ENCODE data around the gene CLEC5A.

CLEC5A gene

GRCh38 chr7:141889321-141889720 is 57.5 kb downstream of the CLEC5A start:
- H3K4me1 ChIP-seq (ENCODE audit: insufficient read depth, low read length, poor library complexity, severe bottlenecking): no peaks in the 10 kb centered on the region

GRCh38 chr7:141884539-141885225 is 62.1 kb downstream of the CLEC5A start:
- Histone ChIP-seq H3K36me3 (ENCODE audit: insufficient read depth, low read length) (no peaks in the 10 kb centered on the region), H3K9me2 (replicated peaks; ENCODE audit: low read depth, low read length) (no peaks in the 10 kb centered on the region), H3F3A (ENCODE audit: low read depth) (no peaks in the 10 kb centered on the region), H3K9me3 (ENCODE audit: insufficient read depth, low read depth, low read length) (no peaks in the 10 kb centered on the region), H3K79me2 (ENCODE audit: insufficient read depth, low read length) (no peaks in the 10 kb centered on the region), H3K4me2 (ENCODE audit: low read depth, low read length, poor library complexity, severe bottlenecking) (no peak overlapping the region), H3K9ac (ENCODE audit: low read depth, low read length, poor library complexity, severe bottlenecking) (no peak overlapping the region), H3K4me1 (ENCODE audit: insufficient read depth, low read length, poor library complexity, severe bottlenecking) (no peaks in the 10 kb centered on the region), H4K20me1 (ENCODE audit: insufficient read depth, low read length, poor library complexity, severe bottlenecking) (no peaks in the 10 kb centered on the region), H3K4me3 (ENCODE audit: low read length, poor library complexity, severe bottlenecking) (no peak overlapping the region), H2AFZ (ENCODE audit: low read length) (no peak overlapping the region), H3K27me3 (ENCODE audit: insufficient read depth, low read length, poor library complexity, severe bottlenecking) (no peaks in the 10 kb centered on the region)
- TF ChIP-seq EZH2phosphoT487 (IDR thresholded peaks at IDR 0.05; ENCODE audit: borderline replicate concordance): no peak
- TF ChIP-seq CTCF (conservative IDR thresholded peaks at IDR 0.05; ENCODE audit: low read length): no peak

More at GRCh38 chr7:141889321-141889720, 57.5 kb downstream of the CLEC5A start:
- no peak overlapping the region for H3K4me2 ChIP-seq (ENCODE audit: low read depth, low read length, poor library complexity, severe bottlenecking)
- no peaks in the 10 kb centered on the region for H4K20me1 ChIP-seq (ENCODE audit: insufficient read depth, low read length, poor library complexity, severe bottlenecking)
- H3K4me3 ChIP-seq (ENCODE audit: low read length, poor library complexity, severe bottlenecking): no peak overlapping the region
- H2AFZ ChIP-seq (ENCODE audit: low read length): no peak overlapping the region
- H3K27me3 ChIP-seq (ENCODE audit: insufficient read depth, low read length, poor library complexity, severe bottlenecking): no peaks in the 10 kb centered on the region
- H3F3A ChIP-seq (ENCODE audit: low read depth): no peaks in the 10 kb centered on the region
- no peaks in the 10 kb centered on the region for H3K36me3 ChIP-seq (ENCODE audit: insufficient read depth, low read length)
- no peak overlapping the region for H3K9ac ChIP-seq (ENCODE audit: low read depth, low read length, poor library complexity, severe bottlenecking)
- no peaks in the 10 kb centered on the region for H3K79me2 ChIP-seq (ENCODE audit: insufficient read depth, low read length)
- no peaks in the 10 kb centered on the region for H3K9me3 ChIP-seq (ENCODE audit: insufficient read depth, low read depth, low read length)
- no peaks in the 10 kb centered on the region for H3K9me2 ChIP-seq (replicated peaks; ENCODE audit: low read depth, low read length)
- no peak for TF ChIP-seq CTCF (conservative IDR thresholded peaks at IDR 0.05; ENCODE audit: low read length)
- TF ChIP-seq EZH2phosphoT487 (IDR thresholded peaks at IDR 0.05; ENCODE audit: borderline replicate concordance): no peak

- H4K20me1 ChIP-seq (ENCODE audit: insufficient read depth, low read length, poor library complexity, severe bottlenecking): no peaks in the 10 kb centered on the region
- no peaks in the 10 kb centered on the region for H3F3A ChIP-seq (ENCODE audit: low read depth)
- no peaks in the 10 kb centered on the region for H3K9me2 ChIP-seq (replicated peaks; ENCODE audit: low read depth, low read length)
- no peak overlapping the region for H2AFZ ChIP-seq (ENCODE audit: low read length)
- H3K27me3 ChIP-seq (ENCODE audit: insufficient read depth, low read length, poor library complexity, severe bottlenecking): no peaks in the 10 kb centered on the region
- no peak overlapping the region for H3K9ac ChIP-seq (ENCODE audit: low read depth, low read length, poor library complexity, severe bottlenecking)
- H3K36me3 ChIP-seq (ENCODE audit: insufficient read depth, low read length): no peaks in the 10 kb centered on the region
- H3K4me2 ChIP-seq (ENCODE audit: low read depth, low read length, poor library complexity, severe bottlenecking): no peak overlapping the region
- no peak overlapping the region for H3K4me3 ChIP-seq (ENCODE audit: low read length, poor library complexity, severe bottlenecking)
- no peaks in the 10 kb centered on the region for H3K9me3 ChIP-seq (ENCODE audit: insufficient read depth, low read depth, low read length)
- H3K79me2 ChIP-seq (ENCODE audit: insufficient read depth, low read length): no peaks in the 10 kb centered on the region
- TF ChIP-seq CTCF (conservative IDR thresholded peaks at IDR 0.05; ENCODE audit: low read length) (no peak), EZH2phosphoT487 (IDR thresholded peaks at IDR 0.05; ENCODE audit: borderline replicate concordance) (no peak)
- no peaks in the 10 kb centered on the region for H3K4me1 ChIP-seq (ENCODE audit: insufficient read depth, low read length, poor library complexity, severe bottlenecking)
Observed at GRCh38 chr7:141880960-141881359, 65.8 kb downstream of the CLEC5A start.

All from Loucy (cell line).